GM21423 (cell line): ENCODE data around the gene VIL1.

Experiments used
- ATAC-seq: cut with Tn5 transposase; IDR thresholded peaks from one replicate; pipeline ENCODE4 v1.9.1; 2021; ENCODE audit warnings: mild to moderate bottlenecking, moderate library complexity; ENCODE audit not compliant: unreplicated experiment

VIL1 gene

GRCh38 chr2:218394298-218395089 lies 24.4 kb upstream of the VIL1 start:
- no peak for ATAC-seq

- ATAC-seq: no peak
These were observed 23.9 kb upstream of the VIL1 start for GRCh38 chr2:218395090-218395444.

GRCh38 chr2:218395456-218395825 lies 23.5 kb upstream of the VIL1 start:
- no peak for ATAC-seq

- ATAC-seq: peak; percentile 48
These were observed 22.9 kb upstream of the VIL1 start for GRCh38 chr2:218395826-218396687.

- no peak for ATAC-seq
These were observed 22.0 kb upstream of the VIL1 start for GRCh38 chr2:218396688-218397462.

GRCh38 chr2:218397463-218397819 lies 21.5 kb upstream of the VIL1 start:
- ATAC-seq: no peak

GRCh38 chr2:218397820-218398436 lies 21.0 kb upstream of the VIL1 start:
- peak; percentile 24 for ATAC-seq

- ATAC-seq: peak; percentile 25
These were observed 20.2 kb upstream of the VIL1 start for GRCh38 chr2:218398437-218399390.

- ATAC-seq: peak; percentile 32
These were observed 19.3 kb upstream of the VIL1 start, which contains the start of gene CTDSP1 for GRCh38 chr2:218399391-218400166. TSS of gene CTDSP1 (plus strand) at chr2:218399868. CDS start at chr2:218400091, 223 bp downstream.

- no peak for ATAC-seq
These were observed 18.6 kb upstream of the VIL1 start for GRCh38 chr2:218400167-218400929.

GRCh38 chr2:218400930-218401881 lies 17.7 kb upstream of the VIL1 start:
- ATAC-seq: no peak

- no peak for ATAC-seq
These were observed 17.0 kb upstream of the VIL1 start for GRCh38 chr2:218401890-218402289.

- no peak for ATAC-seq
These were observed 16.4 kb upstream of the VIL1 start for GRCh38 chr2:218402491-218402901.

GRCh38 chr2:218402911-218403411 lies 16.0 kb upstream of the VIL1 start:
- ATAC-seq: no peak

GRCh38 chr2:218403810-218404209 lies 15.1 kb upstream of the VIL1 start:
- ATAC-seq: no peak

- no peak for ATAC-seq
These were observed 14.4 kb upstream of the VIL1 start for GRCh38 chr2:218404351-218405085.
